ENCODE data around the gene KIZ.

Gene KIZ, protein sequence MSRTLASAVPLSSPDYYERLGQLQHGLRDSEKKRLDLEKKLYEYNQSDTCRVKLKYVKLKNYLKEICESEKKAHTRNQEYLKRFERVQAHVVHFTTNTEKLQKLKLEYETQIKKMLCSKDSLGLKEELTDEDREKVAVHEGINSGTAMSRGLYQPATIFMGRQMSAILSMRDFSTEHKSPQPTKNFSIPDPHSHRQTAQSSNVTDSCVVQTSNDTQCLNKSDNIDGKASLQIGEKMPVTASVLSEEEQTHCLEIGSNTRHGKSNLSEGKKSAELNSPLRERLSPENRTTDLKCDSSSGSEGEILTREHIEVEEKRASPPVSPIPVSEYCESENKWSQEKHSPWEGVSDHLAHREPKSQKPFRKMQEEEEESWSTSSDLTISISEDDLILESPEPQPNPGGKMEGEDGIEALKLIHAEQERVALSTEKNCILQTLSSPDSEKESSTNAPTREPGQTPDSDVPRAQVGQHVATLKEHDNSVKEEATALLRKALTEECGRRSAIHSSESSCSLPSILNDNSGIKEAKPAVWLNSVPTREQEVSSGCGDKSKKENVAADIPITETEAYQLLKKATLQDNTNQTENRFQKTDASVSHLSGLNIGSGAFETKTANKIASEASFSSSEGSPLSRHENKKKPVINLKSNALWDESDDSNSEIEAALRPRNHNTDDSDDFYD

GRCh38 chr20:21125849-21126580 lies at the start of gene KIZ:
Gene KIZ (plus strand): TSS chr20:21126082. CDS start chr20:21126116, 34 bp downstream.
- DNase-seq (ENCODE audit: low spot score), result peak; percentile 95

DNA sequence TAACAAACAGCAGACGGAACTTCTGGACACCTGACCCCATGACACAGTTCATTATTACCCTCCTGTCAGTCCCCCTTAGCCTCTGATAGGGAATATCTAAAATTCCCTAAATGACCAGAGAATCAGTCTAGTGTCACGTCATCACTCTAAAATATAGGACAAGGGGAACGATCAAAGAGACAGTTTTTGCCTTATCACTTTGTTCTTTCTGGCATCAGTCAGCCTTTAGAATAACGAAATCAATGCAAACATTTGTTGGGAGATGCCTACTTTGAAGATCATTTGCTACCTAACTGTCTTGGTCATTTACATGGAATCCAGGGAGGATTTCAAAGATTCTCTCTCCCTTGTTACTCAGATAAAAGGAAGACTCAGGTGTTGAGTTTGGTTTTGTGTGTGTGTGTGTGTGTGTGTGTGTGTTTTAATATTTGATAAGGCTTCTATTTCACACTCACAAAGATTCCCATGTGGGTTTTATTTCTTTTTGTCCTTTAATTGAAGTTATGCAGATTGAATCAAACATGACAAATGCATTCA lies 48.0 kb upstream of the KIZ start:
- no peak for DNase-seq (ENCODE audit: low spot score)

- DNase-seq (ENCODE audit: low spot score), result no peak
These were observed 43.3 kb upstream of the KIZ start for GRCh38 chr20:21082584-21082983.

GRCh38 chr20:21083825-21084325 lies 42.0 kb upstream of the KIZ start:
- no peak for DNase-seq (ENCODE audit: low spot score)

DNA sequence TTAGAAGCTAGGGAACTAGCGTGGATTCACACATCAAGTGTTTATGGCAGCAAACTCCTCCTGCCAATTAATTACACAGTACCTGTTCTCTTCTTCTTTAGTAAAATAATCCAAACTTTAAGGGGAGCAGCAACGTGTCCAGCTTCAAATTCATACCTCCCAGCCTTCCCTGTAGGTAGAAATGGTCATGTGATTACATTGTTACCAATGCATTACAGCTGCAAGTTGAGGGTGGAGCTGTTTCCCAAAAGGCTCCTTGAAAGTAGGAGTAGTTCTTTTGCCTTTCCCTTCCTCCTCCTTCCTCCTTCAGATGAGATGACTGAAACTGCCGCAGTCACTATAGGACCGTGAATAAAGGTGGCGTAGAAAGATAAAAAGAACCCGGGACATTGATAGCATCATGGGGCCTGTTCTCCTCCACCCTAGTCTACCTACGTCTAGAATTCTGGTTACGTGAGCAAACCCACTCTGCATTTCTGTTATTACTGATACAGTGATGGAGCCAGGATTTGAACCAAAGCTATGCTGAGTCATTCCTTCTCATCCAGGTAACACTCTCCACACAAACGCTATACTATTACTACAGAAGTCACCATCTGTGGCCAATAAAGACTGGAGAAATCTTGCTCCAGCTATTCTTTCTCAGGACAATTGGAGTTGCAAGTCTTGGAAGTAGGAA lies 37.9 kb upstream of the KIZ start:
- DNase-seq (ENCODE audit: low spot score), result no peak

GRCh38 chr20:21089391-21089790 lies 36.5 kb upstream of the KIZ start:
- no peak for DNase-seq (ENCODE audit: low spot score)

DNA sequence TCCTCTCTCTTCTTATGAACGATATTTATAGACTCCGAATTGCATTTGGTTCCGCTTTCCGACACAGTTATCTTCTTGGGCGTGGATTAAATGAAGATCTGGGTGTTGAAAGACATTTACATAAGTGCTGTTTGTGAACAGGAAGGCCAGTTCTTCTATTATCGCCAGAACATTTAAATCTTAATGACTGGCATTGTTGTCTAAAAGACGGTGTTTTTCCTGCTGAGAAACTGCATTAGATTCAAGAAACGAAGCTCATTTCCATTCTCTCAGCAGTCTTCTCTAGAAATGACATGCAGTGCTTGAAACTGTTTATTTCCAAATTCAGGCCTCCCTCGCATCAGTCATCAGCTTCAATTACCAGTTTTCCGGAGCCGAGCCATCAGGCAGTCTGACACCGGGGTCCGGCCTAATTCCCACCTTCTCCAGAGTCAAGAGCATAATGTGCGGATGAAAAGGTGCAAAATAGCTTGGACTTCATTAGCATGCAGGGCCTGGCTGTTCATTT lies 35.7 kb upstream of the KIZ start:
- DNase-seq (ENCODE audit: low spot score), result no peak

- no peak for DNase-seq (ENCODE audit: low spot score)
These were observed 35.2 kb upstream of the KIZ start for GRCh38 chr20:21090721-21091120.

DNA sequence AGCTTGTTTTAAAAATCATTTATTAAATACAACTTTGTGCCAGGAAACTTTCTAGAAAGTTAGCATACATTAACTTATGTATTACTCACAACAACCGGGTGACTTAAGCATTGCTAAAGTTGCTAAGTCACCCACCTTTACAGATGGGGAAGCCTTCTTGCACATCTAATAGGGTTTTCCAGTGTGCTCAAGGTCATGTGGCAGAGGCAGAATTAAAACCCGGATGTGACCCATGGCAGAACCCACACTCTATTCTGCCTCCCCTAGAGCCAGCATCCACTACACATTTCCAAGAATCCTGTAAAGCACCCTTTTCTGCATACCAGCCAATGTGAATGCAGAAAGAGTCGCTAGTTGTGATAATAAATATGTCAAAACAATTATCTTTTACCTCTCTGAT lies 33.1 kb upstream of the KIZ start:
- no peak for DNase-seq (ENCODE audit: low spot score)

DNA sequence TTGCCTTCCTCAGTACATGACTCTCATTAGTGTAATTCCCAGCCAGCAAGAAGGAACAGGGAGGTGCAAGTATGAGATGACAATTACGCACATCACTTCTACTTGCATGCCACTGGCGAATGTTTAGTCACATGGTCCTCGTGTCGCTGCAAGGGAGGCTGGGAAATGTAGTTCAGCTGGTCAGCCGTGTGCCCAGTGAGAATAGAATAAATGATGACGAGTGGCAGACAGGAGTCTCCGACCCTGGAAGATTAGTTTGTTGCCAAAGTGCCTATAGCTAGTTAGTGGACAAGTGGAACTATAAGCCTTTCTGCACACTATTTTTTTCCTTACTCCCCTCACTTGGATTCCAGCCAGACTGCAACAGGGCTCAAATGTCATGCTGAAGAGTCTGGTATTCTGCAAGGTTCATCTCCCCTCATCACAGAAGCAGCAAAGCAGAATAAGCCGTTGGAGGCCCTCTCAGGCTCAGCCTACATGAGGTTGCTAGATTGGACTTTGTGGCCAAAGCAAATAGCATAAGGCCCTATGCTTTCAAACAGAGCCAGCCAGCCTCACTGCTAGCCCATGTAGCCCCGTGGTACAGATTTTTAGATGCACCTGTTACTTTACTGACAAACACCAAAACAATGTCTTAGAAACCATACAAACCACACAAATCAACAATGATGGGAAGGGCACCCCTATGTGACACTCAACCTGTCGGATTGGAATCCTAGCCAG lies 29.4 kb upstream of the KIZ start:
- no peak for DNase-seq (ENCODE audit: low spot score)

GRCh38 chr20:21099751-21100577 lies 25.9 kb upstream of the KIZ start:
- peak; percentile 4 for DNase-seq (ENCODE audit: low spot score)

GRCh38 chr20:21100578-21101452 lies 25.1 kb upstream of the KIZ start:
- DNase-seq (ENCODE audit: low spot score), result no peak

DNA sequence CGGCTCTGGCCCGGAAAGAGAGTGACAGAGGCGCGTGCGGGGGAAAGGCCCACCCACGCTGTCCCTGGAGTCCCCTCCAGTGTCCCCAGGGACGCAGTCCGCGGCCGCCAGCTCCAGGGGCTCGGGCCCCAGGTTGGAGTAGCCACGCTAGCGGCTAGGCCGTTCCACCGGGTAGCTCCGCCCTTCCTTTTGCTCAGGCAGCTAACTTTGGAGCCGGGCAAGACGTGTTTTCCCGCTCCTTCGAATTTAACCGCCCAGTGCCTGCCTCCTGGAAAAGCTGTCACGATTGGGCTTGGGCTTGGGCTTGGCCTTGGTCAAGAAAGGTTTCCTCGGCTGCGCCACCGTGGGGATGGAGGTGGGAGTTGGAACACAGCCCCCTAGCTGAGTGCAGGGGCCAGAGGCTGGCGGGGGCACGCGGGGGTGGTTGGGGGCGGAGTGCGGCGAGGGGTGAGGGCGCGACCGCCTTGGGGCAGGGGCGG lies 24.4 kb upstream of the KIZ start:
- no peak for DNase-seq (ENCODE audit: low spot score)

GRCh38 chr20:21101932-21102575 lies 23.8 kb upstream of the KIZ start:
- no peak for DNase-seq (ENCODE audit: low spot score)

DNA sequence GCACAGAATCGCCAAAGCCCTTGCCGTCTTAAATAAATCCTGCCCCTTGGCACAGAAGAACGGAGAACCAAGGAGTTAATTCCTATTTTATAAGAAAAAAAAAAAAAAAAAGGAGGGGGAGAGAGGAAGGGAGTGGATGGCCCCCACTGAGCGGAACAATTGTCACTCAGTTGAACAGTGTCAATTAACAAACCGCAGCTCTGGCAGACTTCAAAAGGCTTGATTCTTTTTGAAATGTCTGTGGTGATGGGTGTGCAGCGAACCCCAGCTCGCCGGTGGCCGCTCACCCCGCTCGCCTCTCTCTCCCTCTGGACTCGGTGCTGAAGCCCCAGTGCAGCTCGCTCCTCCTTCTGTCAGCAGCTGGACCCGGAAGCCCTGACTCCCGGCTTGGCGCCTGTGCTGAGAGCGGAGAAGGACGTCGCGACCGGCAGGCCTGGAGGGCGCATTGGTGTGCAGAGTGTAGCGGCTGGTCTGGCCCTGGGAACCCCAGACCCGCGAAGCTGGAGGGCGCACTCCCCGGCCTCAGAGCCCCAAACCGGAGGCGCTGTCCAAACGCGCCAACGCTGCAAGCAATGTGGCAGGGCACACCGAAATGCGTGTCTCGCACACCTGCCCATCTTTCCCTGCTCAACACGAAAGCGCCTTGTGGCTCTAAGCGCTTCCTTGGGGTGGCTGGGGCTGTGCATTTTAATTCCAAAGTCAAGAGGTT lies 23.1 kb upstream of the KIZ start:
- DNase-seq (ENCODE audit: low spot score), result no peak

- DNase-seq (ENCODE audit: low spot score), result no peak
These were observed 22.1 kb upstream of the KIZ start for GRCh38 chr20:21103582-21104465.

DNA sequence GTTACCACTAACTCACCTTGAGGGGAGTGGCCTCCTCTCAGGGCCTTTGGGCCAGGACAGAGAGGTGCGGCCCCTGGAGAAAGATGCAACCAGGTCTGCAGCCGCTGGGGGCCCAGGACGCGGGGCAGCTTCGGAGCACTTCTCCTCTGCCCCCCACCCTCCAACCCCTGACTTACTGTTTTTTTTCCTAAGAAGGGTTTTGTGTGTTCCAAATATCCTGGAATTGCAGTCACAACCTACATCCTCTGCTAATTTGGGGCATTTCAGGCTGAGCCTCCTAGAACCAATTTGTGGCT lies 21.5 kb upstream of the KIZ start:
- DNase-seq (ENCODE audit: low spot score), result no peak
